Smooth muscle cell (in vitro differentiated cells): ENCODE results near the gene ACY1. TPM values are rescaled to one million over a fixed set of nuclear protein-coding genes. Genes with fewer than 3 reads are reported as not detected.

Experiments
- DNase-seq: peaks from one replicate; lab custom pipeline; 2025; ENCODE audit not compliant: unreplicated experiment; lab: John Stamatoyannopoulos, UW
- H2AFZ ChIP-seq: fragments of 200-600 bp; sonication (generic); 2 replicates; pipeline ENCODE4 v1.6.0; 2016; ENCODE audit warnings: antibody characterized with exemption, low read depth, mild to moderate bottlenecking
- H3F3A ChIP-seq: fragments of 200-600 bp; sonication (generic); 2 replicates; pipeline ENCODE4 v1.6.0; 2017; ENCODE audit warnings: antibody characterized with exemption, low read depth
- H3K27ac ChIP-seq: fragments of 200-600 bp; sonication (generic); 2 replicates; pipeline ENCODE4 v1.5.1; 2016; ENCODE audit warnings: low read depth, mild to moderate bottlenecking
- H3K27me3 ChIP-seq: fragments of 200-600 bp; sonication (generic); 2 replicates; pipeline ENCODE4 v1.6.1; 2016; ENCODE audit warnings: low read depth, mild to moderate bottlenecking
- H3K36me3 ChIP-seq: fragments of 200-600 bp; sonication (generic); 2 replicates; pipeline ENCODE4 v1.5.1; 2016; ENCODE audit warnings: low read depth
- H3K4me1 ChIP-seq: fragments of 200-600 bp; sonication (generic); 2 replicates; pipeline ENCODE4 v1.5.1; 2016; ENCODE audit warnings: low read depth
- H3K4me2 ChIP-seq: fragments of 200-600 bp; sonication (generic); 2 replicates; pipeline ENCODE4 v1.6.0; 2016; ENCODE audit warnings: mild to moderate bottlenecking
- H3K4me3 ChIP-seq: fragments of 200-600 bp; sonication (generic); 2 replicates; pipeline ENCODE4 v1.5.1; 2016; ENCODE audit warnings: mild to moderate bottlenecking
- H3K79me2 ChIP-seq: fragments of 200-600 bp; sonication (generic); 2 replicates; pipeline ENCODE4 v1.6.0; 2016; ENCODE audit warnings: low read depth, mild to moderate bottlenecking
- H3K9ac ChIP-seq: fragments of 200-600 bp; sonication (generic); 2 replicates; pipeline ENCODE4 v1.6.0; 2016; ENCODE audit warnings: low read depth
- H3K9me3 ChIP-seq: fragments of 200-600 bp; sonication (generic); replicated peaks from 2 replicates; pipeline ENCODE4 v1.5.1; 2016; ENCODE audit warnings: low read depth
- H4K20me1 ChIP-seq: fragments of 200-600 bp; sonication (generic); 2 replicates; pipeline ENCODE4 v1.6.0; 2016; ENCODE audit warnings: low read depth
- CTCF ChIP-seq: fragments of 200-600 bp; sonication (generic); IDR thresholded peaks from 2 replicates; pipeline ENCODE4 v1.5.1; 2017; ENCODE audit warnings: borderline replicate concordance, mild to moderate bottlenecking, antibody characterized with exemption; ENCODE audit not compliant: insufficient read depth, poor library complexity, severe bottlenecking
- WGBS: methylation state at CpG from one replicate; pipeline ENCODE4 v1.1.7; 2016; ENCODE audit warnings: low lambda C conversion rate; 5-methylcytosine and 5-hydroxymethylcytosine counted together
- polyA plus RNA-seq: library from polyadenylated mRNA; unstranded; fragments of >200 nt; fragmentation: Nextera tagmentation; extraction: Ambion mirVana; gene quantifications from 2 replicates; pipeline ENCODE4 v1.2.1, GENCODE V29; 2016
- total RNA-seq: library from RNA; depleted of rRNA; stranded (reverse); fragments of >200 nt; gene quantifications from 2 replicates; pipeline ENCODE4 v1.2.3, GENCODE V29; 2014

Gene ACY1
- total and polyA plus RNA-seq, 2 experiments from 2014 or later = 33.8 to 39.6 TPM

- WGBS = 72% methylated on average over 9 of the region's 9 CpGs
- Histone ChIP-seq H3K27me3 (no peaks in the 10 kb centered on the region), H3K36me3 (no peaks in the 10 kb centered on the region), H3F3A (no peaks in the 10 kb centered on the region), H3K4me3 (no peak overlapping the region), H4K20me1 (no peaks in the 10 kb centered on the region), H3K9me3 (no peaks in the 10 kb centered on the region), H3K4me1 (no peaks in the 10 kb centered on the region), H3K4me2 (no peak overlapping the region), H2AFZ (no peak overlapping the region), H3K79me2 (no peaks in the 10 kb centered on the region), H3K27ac (no peak overlapping the region), H3K9ac (no peak overlapping the region)
- DNase-seq = no peak
- TF ChIP-seq CTCF = no peak
These were observed 45.7 kb downstream of the ACY1 start for GRCh38 chr3:52029053-52029452.

DNA sequence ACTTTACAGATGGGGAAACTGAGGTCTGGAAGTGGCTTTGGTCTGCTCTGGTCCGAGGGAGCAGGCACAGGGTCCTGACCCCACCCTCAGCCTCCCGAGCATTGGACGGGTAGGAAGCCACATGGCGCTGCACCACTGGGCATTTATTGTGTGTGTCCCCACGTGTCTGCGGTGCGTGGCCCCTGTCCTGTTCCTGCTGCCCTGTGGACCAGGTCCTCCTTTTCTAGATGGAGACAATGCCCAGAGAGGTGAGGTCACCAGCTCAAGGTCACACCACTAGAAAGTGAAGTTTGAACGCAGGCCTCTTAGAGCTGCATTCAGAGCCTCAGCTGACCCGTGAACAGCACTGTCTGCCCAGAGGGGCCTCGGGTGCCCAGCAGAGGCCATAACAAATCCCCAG lies 46.2 kb downstream of the ACY1 start:
- Histone ChIP-seq H3K27me3 (no peaks in the 10 kb centered on the region), H3K79me2 (no peaks in the 10 kb centered on the region), H3K4me2 (no peak overlapping the region), H2AFZ (no peak overlapping the region), H3K4me1 (no peaks in the 10 kb centered on the region), H3K9me3 (no peaks in the 10 kb centered on the region), H3K36me3 (no peaks in the 10 kb centered on the region), H3F3A (no peaks in the 10 kb centered on the region), H3K27ac (no peak overlapping the region), H3K4me3 (no peak overlapping the region), H4K20me1 (no peaks in the 10 kb centered on the region), H3K9ac (no peak overlapping the region)
- DNase-seq = no peak
- TF ChIP-seq CTCF = no peak
- 93% methylated on average over 10 of the region's 10 CpGs for WGBS

DNA sequence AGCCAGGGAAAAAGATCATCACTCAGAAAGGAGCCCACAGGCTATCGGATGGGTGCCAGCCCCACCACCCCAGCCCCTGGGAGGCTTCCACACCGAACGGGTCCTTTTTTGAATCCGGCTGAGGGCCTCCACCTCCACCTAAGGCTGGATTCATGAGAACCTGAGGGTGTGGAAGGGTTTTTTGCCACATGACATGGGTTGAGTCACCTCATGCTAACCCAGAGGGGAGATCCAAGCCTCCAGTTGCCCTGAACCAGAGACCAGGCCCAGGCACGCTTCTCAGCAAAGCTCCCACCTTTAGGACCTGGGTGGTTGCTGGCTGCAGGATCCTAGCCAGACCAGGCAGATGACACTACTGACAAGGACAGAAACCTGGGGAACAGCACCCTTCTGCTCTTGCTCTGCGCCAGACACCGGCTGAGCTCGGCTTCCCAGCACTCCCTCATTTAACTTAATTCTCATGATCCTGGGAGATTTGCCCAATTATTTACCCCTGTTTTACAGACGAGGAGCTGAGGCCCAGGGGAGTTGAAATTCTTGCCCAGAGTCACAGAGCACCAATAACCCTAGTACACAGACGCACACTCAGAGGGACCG lies 47.5 kb downstream of the ACY1 start:
- Histone ChIP-seq H3K4me3 (no peak overlapping the region), H3K79me2 (no peaks in the 10 kb centered on the region)
- 80% methylated on average over 11 of the region's 11 CpGs for WGBS

More for the DNA sequence above, 47.5 kb downstream of the ACY1 start:
- no peak overlapping the region for H2AFZ ChIP-seq
- H3K9ac ChIP-seq = no peak overlapping the region
- H3K27me3 ChIP-seq = no peaks in the 10 kb centered on the region
- no peaks in the 10 kb centered on the region for H3K9me3 ChIP-seq
- H3F3A ChIP-seq = no peaks in the 10 kb centered on the region
- TF ChIP-seq CTCF = no peak
- no peak overlapping the region for H3K4me2 ChIP-seq
- no peaks in the 10 kb centered on the region for H3K4me1 ChIP-seq
- no peak for DNase-seq
- no peak overlapping the region for H3K27ac ChIP-seq
- H3K36me3 ChIP-seq = no peaks in the 10 kb centered on the region
- no peaks in the 10 kb centered on the region for H4K20me1 ChIP-seq
